Measurements from ENCODE around the gene DDIAS.
A peak's percentile ranks its signal among the peaks of the same experiment; 100 is the strongest.
"Not testable (repeated sequence)": the region's sequence is repeated elsewhere in the genome, so short reads cannot be mapped to it uniquely, and the experiment has no call there.

The DDIAS gene

DNA sequence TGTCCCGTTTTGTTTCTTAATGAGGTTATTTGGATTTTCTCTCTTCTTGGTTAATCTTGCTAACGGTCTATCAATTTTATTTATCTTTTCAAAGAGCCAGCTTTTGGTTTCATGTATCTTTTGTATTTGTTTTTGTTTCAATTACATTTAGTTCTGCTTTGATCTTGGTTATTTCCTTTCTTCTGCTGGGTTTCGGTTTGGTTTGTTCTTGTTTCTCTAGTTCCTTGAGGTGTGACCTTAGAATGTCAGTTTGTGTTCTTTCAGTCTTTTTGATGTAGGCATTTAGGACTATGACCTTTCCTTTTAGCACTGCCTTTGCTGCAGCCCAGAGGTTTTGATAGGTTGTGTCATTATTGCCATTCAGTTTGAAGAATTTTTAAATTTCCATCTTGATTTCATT is 18.7 kb downstream of the DDIAS start:
- peak; percentile 87 for FAIRE-seq

DNA sequence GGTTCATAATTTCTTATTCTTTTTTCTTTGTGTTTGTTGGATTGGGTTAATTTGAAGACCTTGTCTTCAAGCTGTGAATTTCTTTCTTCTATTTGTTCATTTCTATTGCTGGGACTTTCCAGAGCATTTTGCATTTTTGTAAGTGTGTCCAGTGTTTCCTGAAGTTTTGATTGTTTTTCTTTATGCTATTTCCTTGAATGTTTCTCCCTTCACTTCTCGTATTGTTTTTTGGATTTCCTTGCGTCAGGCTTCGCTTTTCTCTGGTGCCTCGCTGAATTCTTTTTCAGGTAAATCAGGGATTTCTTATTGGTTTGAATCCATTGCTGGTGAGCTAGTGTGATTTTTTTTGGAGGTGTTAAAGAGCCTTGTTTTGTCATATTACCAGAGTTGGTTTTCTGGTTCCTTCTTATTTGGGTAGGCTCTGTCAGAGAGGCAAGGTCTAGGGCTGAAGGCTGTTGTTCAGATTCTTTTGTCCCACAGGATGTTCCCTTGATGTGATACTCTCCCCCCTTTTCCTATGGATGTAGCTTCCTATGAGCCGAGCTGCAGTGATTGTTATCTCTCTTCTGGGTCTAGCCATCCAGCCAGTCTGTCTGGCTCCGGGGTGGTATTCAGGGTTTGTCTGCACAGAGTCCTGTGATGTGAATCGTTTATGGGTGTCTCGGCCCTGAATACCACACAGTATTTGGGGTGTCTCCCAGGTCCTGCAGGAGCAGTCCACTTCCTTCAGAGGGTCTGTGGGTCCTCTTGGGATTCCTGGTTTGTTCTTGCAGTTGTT is 21.0 kb downstream of the DDIAS start:
- DNase-seq (ENCODE audit: insufficient read length, low spot score), result not testable (repeated sequence)

More for the DNA sequence above, 18.7 kb downstream of the DDIAS start:
- DNase-seq (ENCODE audit: insufficient read length, low spot score), result not testable (repeated sequence)

DNA sequence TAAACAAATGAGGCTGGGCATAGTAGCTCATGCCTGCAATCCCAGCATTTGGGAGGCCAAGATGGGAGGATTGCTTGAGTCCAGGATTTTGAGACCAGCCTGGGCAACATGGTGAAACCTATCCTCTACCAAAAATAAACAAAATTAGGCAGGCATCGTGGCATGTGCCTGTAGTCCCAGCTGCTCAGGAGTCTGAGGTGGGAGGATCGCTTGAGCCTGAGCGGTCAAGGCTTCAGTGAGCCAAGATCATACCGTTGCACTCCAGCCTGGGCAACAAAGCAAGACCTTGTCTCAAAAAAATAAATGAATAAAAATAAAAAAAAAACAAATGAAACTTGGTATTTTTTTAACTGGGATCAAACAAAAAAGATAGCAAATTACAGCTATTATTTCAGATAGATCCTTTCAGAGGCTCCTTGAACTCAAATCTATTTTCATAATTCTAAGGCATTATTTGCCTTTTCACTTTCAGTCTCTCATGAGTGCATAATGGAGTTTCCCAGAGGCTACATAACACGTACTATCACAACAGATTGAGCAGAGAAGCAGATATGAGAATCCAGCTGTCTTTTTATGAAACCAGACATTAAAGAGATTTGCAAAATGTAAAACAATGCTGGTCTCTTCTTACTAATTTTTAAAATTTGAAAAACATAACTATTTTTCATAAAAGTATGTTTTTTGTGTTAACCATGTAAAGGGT is 23.1 kb downstream of the DDIAS start:
- no peak for FAIRE-seq
- DNase-seq (ENCODE audit: insufficient read length, low spot score), result no peak

More for the DNA sequence above, 21.0 kb downstream of the DDIAS start:
- FAIRE-seq, result not testable (repeated sequence)

DNA sequence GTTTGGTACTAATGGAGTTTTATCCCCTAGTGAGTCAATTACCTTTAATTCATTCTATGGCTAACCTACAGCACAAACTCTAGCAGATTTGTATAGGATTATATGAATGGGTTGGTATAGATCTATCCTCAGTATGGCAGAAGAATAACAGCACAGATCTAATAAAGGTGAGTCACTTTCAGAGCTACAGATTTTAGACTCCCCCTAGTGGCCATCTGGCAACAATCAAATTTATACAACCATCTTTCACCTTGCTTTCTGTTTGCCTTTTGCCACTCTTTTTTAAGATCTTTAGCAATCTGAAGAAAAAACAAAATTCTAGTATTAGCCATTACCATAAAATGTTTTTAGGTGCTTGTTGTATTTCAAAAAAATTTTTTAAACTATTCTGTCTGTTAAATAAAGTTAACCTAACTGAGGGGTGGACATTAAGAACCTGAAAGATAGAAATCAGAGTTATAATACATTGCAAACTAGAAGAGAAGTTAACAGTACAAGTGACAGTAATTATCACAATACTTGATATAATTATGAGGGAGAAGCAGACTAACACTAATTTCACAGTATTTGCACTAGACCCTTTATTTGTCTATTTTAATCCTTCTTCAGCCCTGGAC is 25.8 kb downstream of the DDIAS start:
- peak; percentile 94 for FAIRE-seq
- DNase-seq (ENCODE audit: insufficient read length, low spot score), result peak; percentile 20

DNA sequence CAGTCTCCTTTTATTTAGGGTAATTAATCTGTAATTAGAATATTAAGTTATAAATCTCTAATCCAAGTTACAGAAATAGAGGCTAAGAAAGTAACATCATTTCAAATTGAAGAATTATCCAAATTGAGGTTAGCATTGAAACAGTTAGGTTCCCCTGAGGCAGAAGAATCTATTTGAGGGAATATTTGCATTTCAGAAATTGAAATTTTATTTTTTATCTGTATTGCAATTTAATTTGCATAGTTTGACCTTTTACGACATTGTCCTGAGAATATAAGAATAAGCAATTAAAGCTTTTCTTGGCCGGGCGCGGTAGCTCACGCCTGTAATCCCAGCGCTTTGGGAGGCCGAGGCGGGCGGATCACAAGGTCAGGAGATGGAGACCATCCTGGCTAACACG is 27.6 kb downstream of the DDIAS start:
- DNase-seq (ENCODE audit: insufficient read length, low spot score), result no peak
- no peak for FAIRE-seq

DNA sequence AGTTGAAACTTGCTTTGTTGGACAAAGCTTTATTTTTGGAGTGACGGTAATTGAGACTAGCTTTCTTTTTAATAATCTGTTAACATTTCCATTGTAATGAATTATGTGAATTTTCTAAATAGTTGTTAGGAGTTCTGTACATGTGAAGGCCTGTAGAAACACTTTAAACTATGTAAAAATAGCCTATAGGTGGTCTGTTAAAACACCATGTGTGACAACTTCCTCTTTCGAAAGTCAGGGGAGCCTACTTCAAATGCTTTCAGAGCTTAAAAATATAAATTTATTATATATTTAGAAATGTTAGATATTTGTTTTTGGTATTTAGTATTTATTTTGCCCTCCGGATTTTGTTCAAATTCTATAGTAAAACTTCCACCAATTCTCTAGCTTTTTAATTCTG is 28.7 kb downstream of the DDIAS start:
- DNase-seq (ENCODE audit: insufficient read length, low spot score) (peak; percentile 4), FAIRE-seq (no peak)

DNA sequence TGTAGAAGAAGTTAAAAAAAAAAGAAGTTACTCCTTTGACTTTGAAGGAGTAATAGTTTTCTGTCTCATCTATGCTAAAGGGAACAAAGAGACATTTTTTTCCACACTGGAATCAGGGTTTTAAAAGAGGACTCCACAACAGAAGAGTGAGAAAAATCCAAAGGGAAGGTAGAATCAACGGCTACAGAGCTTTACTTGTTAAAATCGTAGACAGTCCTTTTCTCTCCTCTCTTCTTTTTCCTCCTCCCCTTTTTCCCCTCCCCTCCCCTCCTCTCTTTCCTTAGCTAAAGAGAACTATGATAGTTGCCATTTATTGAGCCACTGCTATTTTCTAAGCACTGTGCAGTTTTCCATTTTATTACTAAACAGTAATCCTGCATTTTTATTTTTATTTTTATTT is 29.2 kb downstream of the DDIAS start:
- FAIRE-seq, result peak; percentile 66
- no peak for DNase-seq (ENCODE audit: insufficient read length, low spot score)

DNA sequence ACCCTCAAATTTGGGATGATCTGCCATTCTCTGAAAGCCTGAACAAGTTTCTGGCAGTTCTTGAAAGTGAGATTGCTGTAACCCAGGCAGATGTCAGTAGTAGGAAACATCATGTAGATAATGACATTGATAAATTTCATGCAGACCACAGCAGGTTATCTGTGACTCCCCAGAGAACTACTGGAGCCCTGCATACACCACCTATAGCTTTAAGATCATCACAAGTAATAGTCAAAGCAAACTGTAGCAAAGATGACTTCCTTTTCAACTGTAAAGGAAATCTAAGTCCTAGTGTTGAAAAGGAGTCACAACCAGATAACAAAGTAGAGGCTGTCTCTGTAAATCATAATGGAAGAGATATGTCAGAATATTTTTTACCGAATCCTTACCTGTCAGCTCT is 31.0 kb downstream of the DDIAS start:
- DNase-seq (ENCODE audit: insufficient read length, low spot score), result no peak
- FAIRE-seq, result no peak

DNA sequence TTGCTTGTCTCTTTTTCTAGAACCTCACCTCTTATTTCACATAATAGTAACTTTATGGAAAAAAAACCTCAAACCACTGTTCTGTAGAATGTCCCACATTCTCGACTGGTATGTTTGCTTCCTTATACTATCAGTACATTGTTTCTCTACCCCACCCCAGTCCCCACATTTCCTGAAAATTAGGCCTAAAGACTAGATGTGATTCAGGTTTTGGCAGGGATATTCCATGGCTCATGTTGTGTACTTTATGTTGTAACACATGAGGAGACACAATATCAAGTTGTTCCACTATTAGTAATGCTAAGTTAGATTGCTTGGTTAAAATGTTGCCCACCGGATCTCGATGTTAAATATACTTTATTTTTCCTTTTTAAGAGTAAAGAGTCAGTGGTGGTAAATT is 34.7 kb downstream of the DDIAS start:
- FAIRE-seq, result no peak
- no peak for DNase-seq (ENCODE audit: insufficient read length, low spot score)

DNA sequence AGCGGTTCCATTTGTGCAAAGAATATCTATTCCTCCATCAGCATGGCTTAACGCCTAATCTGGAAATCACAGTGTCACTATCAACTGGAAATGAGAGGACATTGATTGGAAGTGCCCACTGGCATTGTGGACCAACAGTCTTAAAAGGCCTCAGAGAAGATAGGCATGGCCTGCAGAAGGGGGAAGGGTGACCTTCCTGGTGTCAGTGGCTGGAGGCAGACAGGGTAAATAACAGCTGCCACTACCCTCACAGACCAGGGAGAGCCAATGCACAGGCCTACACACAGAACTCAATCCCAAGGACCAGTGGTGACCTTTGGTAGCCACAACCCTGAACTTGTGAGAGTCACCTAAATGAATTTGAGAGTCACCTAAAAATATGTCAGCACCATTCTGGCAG is 36.0 kb downstream of the DDIAS start:
- no peak for DNase-seq (ENCODE audit: insufficient read length, low spot score)
- FAIRE-seq, result no peak

DNA sequence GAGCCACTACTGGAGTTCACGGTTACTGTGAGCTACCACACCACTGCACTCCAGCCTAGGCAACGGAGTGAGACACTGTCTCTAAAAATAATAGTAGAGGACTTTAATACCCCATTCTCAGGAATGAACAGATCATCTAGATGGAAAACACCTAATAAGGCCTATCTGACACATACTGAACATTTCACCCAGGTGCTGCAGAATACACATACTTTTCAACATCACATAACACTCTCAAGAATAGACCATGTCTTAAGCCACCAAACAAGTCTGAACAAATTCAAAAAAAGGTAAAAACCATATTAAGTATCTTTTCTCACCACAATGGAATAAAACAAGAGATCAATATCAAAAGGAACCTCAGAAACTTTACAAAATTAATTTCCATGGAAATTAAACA is 37.9 kb downstream of the DDIAS start:
- no peak for FAIRE-seq

DNA sequence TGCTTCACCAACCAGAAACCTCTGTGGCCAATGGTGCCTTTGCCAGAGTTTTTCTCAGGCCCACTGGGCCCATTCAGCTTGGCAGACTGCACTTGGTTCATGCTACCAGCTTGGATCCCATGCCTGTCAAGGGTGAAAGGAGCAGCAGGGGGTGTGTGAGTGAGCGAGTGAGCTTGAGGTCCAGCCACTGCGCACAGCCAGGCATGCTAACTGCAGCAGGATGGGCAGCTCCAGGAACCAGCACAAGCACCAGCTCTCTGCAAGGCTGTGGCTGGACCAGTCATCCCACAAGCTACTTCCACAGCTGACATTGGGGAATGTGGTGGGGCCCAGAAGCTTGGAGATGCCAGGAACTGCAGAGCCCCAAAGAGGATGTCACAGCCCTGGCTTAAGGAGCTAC is 40.8 kb downstream of the DDIAS start:
- FAIRE-seq (no peak), DNase-seq (ENCODE audit: insufficient read length, low spot score) (no peak)

More for the DNA sequence above, 37.9 kb downstream of the DDIAS start:
- DNase-seq (ENCODE audit: insufficient read length, low spot score), result no peak

DNA sequence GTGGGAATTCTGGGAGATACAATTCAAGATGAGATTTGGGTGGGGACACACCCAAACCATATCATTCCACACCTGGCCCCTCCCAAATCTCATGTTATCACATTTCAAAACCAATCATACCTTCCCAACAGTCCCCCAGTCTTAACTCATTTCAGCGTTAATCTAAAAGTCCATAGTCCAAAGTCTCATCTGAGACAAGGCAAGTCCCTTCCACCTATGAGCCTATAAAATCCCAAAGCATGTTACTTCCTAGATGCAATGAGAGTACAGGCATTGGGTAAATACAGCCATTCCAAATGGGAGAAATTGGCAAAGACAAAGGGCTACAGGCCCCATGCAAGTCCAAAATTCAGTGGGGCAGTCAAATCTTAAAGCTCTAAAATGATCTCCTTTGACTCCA is 41.9 kb downstream of the DDIAS start:
- FAIRE-seq; DNase-seq (ENCODE audit: insufficient read length, low spot score): not testable (repeated sequence)

DNA sequence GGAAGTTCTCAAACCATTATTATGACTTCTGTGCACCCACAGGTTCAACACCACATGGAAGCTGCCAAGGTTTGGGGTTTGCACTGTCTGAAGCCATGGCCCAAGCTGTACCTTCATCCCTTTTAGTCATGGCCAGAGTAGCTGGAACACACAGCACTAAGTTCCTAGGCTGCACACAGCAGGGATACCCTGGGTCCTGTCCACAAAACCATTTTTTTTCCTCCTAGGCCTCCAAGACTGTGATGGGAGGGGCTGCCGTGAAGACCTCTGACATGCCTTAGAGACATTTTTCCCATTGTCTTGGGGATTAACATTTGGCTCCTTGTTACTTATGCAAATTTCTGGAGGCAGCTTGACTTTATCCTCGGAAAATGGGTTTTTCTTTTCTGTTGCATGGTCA is 42.7 kb downstream of the DDIAS start:
- DNase-seq (ENCODE audit: insufficient read length, low spot score) (no peak), FAIRE-seq (no peak)

DNA sequence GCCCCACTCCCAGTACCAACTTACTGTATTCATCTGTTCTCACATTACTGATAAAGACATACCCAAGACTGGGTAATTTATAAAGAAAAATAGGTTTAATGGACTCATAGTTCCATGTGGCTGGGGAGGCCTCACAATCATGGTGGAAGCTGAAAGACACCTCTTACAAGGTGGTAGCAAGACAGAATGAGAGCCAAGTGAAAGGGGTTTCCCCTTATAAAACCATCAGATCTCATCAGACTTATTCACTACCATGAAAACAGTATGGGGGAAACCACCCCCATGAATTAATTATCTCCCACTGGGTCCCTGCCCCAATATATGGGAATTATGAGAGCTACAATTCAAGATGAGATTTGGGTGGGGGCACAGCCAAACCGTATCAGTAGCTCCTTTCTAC is 43.5 kb downstream of the DDIAS start:
- DNase-seq (ENCODE audit: insufficient read length, low spot score); FAIRE-seq: not testable (repeated sequence)

DNA sequence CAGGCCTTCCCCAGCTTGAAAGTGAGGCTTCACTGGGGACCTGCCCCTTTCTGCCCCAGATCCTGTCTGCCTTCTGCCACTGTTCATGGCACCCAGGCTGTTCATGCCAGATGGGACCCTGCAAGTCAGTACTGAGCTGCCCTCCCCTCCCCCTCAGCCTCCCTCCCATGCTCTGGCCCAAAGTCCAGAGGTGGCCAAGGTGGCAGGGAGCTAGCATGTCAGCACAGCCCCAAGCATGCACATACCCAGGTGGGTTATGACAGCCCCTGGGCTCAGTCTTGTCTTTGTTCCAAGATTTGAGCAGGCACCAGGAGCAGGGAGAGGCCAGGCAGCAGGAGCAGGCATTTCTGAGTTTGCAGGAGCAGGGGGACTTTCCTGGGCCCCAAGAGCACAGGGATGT is 44.1 kb downstream of the DDIAS start:
- no peak for DNase-seq (ENCODE audit: insufficient read length, low spot score)

DNA sequence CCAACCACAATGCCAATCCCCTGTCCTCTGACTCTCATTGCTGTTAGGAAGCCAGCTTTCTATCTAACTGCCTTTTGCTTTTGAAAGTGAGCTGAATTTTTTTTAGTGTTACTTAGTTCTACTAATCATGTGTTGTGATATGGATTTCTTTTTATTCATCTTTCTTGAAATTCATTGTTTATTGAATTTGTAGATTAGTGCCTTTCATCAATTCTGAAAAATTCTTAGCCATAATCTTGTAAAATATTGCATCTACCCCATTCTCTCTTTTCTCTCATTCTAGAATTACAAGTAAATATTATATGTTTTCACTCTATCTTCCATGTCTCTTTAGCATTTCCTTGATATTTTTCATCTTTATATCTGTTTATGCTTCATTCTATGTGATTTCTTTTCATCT is 47.8 kb downstream of the DDIAS start:
- no peak for FAIRE-seq

More for the DNA sequence above, 44.1 kb downstream of the DDIAS start:
- no peak for FAIRE-seq

DNA sequence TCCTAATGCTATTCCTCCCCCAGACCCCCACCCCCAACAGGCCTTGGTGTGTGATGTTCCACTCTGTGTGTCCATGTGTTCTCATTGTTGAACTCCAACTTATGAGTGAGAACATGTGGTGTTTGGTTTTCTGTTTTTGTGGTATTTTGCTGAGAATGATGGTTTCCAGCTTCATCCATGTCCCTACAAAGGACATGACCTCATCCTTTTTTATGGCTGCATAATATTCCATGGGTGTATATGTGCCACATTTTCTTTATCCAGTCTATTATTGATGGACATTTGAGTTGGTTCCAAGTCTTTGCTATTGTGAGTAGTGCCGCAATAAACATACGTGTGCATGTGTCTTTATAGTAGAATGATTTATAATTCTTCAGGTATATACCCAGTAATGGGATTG is 49.0 kb downstream of the DDIAS start:
- FAIRE-seq; DNase-seq (ENCODE audit: insufficient read length, low spot score): not testable (repeated sequence)

More for the DNA sequence above, 47.8 kb downstream of the DDIAS start:
- DNase-seq (ENCODE audit: insufficient read length, low spot score), result no peak

DNA sequence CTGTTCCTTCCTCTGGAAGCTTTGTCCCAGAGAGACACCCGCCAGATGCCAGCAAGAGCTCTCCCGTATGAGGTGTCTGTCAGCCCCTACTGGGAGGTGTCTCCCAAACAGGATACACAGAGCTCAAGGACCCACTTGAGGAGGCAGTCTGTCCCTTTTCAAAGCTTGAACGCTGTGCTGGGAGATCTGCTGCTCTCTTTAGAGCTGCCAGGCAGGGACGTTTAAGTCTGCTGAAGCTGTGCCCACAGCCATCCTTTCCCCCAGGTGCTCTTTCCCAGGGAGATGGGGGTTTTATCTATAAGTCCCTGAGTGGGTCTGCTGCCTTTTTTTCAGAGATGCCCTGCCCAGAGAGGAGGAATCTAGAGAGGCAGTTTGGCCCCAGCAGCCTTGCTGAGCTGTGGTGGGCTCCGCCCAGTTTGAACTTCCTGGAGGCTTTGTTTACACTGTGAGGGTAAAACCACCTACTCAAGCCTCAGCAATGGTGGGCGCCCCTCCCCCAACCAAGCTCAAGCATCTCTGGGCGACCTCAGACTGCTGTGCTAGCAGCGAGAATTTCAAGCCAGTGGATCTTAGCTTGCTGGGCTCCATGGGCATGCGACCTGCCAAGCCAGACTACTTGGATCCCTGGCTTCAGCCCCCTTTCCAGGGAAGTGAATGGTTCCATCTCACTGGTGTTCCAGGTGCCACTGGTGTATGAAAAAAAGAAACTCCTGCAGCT is 54.4 kb downstream of the DDIAS start:
- not testable (repeated sequence) for DNase-seq (ENCODE audit: insufficient read length, low spot score); FAIRE-seq

DNA sequence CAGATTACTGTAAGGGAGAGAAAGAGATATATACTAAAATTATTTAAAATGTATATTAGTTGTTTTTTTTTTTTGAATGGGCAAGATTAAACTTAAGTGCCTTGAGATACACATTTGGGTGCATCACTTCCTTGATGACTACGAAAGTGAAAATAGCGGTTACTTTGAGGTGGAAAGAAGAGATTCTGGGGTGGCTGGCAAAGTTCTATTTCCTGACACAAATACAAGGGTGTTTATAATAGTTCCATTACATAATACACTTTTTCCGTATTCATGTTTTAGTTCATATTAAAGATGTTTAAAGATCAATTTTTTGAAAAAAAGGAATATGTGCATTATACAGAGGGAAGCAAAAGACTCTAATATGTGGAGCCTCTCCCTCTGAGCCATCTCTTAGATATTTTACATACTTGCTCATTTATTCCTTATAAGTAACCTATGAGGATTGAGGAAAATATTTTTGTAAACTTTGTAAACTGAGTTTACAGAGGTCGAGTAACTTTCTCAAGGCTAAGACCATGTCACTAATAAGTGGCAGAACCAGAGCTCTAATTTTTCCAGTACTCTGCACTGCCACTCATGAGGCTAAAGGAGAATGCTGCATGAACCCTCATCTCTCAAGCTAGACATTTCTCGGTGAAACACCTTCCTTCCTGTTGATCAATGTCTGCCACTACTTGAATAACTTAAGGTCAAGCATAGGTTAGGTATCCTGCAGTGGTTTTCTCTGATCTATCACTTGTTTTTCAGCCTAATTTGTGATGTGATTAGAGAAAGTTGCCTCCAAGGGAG is 58.6 kb downstream of the DDIAS start:
- peak; percentile 96 for FAIRE-seq
- DNase-seq (ENCODE audit: insufficient read length, low spot score), result peak; percentile 28
